Uterus (tissue), 2 donors: ENCODE results near the gene RNF5.

Experiments
- POLR2A ChIP-seq, 2 donors: fragments of 450-650 bp; IDR thresholded peaks; one replicate each; pipeline ENCODE4 v1.6.1; 2016; ENCODE audit warnings: antibody characterized with exemption in 2 of 2, mild to moderate bottlenecking in 1 of 2, moderate library complexity in 1 of 2
- TF ChIP-seq, protein P1 (sequence below), 4 experiments: fragments of 200-600 bp in 2 of 4; fragments of 450-650 bp in 2 of 4; sonication (generic) in 2 of 4; IDR thresholded peaks; one replicate each; pipeline ENCODE4 v1.5.1; 2016 to 2019; ENCODE audit warnings: antibody characterized with exemption in 4 of 4, mild to moderate bottlenecking in 2 of 4, moderate library complexity in 1 of 4

GRCh38 chr6:32146687-32147086 is 31.5 kb upstream of the RNF5 start:
- TF ChIP-seq, protein P1, sequence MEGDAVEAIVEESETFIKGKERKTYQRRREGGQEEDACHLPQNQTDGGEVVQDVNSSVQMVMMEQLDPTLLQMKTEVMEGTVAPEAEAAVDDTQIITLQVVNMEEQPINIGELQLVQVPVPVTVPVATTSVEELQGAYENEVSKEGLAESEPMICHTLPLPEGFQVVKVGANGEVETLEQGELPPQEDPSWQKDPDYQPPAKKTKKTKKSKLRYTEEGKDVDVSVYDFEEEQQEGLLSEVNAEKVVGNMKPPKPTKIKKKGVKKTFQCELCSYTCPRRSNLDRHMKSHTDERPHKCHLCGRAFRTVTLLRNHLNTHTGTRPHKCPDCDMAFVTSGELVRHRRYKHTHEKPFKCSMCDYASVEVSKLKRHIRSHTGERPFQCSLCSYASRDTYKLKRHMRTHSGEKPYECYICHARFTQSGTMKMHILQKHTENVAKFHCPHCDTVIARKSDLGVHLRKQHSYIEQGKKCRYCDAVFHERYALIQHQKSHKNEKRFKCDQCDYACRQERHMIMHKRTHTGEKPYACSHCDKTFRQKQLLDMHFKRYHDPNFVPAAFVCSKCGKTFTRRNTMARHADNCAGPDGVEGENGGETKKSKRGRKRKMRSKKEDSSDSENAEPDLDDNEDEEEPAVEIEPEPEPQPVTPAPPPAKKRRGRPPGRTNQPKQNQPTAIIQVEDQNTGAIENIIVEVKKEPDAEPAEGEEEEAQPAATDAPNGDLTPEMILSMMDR (IDR thresholded peaks at IDR 0.05) = no peak
- TF ChIP-seq POLR2A (IDR thresholded peaks at IDR 0.05) = no peak
